GM21447 (cell line): ENCODE results near the gene ZNF474.

Experiments used
- ATAC-seq: cut with Tn5 transposase; IDR thresholded peaks from one replicate; pipeline ENCODE4 v1.9.1; 2021; ENCODE audit not compliant: unreplicated experiment

Gene ZNF474

GRCh38 chr5:122118356-122118948 lies 10.9 kb upstream of the ZNF474 start:
- ATAC-seq = no peak

GRCh38 chr5:122119205-122119604 lies 10.1 kb upstream of the ZNF474 start:
- no peak for ATAC-seq

- no peak for ATAC-seq
These were observed 8.9 kb upstream of the ZNF474 start for GRCh38 chr5:122120493-122120892.

GRCh38 chr5:122120957-122121356 lies 8.4 kb upstream of the ZNF474 start:
- no peak for ATAC-seq

GRCh38 chr5:122121479-122122465 lies 7.6 kb upstream of the ZNF474 start:
- ATAC-seq = no peak

- no peak for ATAC-seq
These were observed 4.6 kb upstream of the ZNF474 start for GRCh38 chr5:122124766-122125165.

- no peak for ATAC-seq
These were observed 3.1 kb upstream of the ZNF474 start for GRCh38 chr5:122126177-122126755.

GRCh38 chr5:122126756-122127321 lies 2.5 kb upstream of the ZNF474 start:
- no peak for ATAC-seq

GRCh38 chr5:122130152-122130551 lies 806 bp downstream of the ZNF474 start:
- ATAC-seq = no peak

- no peak for ATAC-seq
These were observed 8.4 kb downstream of the ZNF474 start for GRCh38 chr5:122137702-122138101.

GRCh38 chr5:122138356-122138755 lies 9.0 kb downstream of the ZNF474 start:
- no peak for ATAC-seq

- ATAC-seq = no peak
These were observed 11.6 kb downstream of the ZNF474 start for GRCh38 chr5:122140900-122141299.

- ATAC-seq = no peak
These were observed 12.4 kb downstream of the ZNF474 start for GRCh38 chr5:122141751-122142150.

GRCh38 chr5:122142480-122143164 lies 13.3 kb downstream of the ZNF474 start:
- no peak for ATAC-seq

GRCh38 chr5:122144236-122144635 lies 14.9 kb downstream of the ZNF474 start:
- no peak for ATAC-seq

- no peak for ATAC-seq
These were observed 16.6 kb downstream of the ZNF474 start for GRCh38 chr5:122145906-122146305.

- ATAC-seq = no peak
These were observed 20.2 kb downstream of the ZNF474 start for GRCh38 chr5:122149321-122150090.

- ATAC-seq = no peak
These were observed 20.9 kb downstream of the ZNF474 start for GRCh38 chr5:122150215-122150614.

GRCh38 chr5:122151640-122152039 lies 22.3 kb downstream of the ZNF474 start:
- no peak for ATAC-seq

- no peak for ATAC-seq
These were observed 23.0 kb downstream of the ZNF474 start for GRCh38 chr5:122152266-122152900.
